ENCODE results near the gene RC3H2. TPM values are rescaled to one million over a fixed set of nuclear protein-coding genes. Genes with fewer than 3 reads are reported as not detected.

The RC3H2 gene
- total and polyA plus RNA-seq, 2 donors (not counting 1 experiment from before 2014, with no cell fraction given): 35.7 to 43.1 TPM

- H3K36me3 ChIP-seq (ENCODE audit: control insufficient read depth, insufficient read depth, low read length): no peaks in the 10 kb centered on the region
- H3K9me3 ChIP-seq (ENCODE audit: control insufficient read depth, insufficient read depth, low read depth, low read length): no peaks in the 10 kb centered on the region
- no peak within 1 kb of the TSS for H3K9ac ChIP-seq (ENCODE audit: insufficient read depth, low read length)
- no peak for TF ChIP-seq EZH2 (IDR thresholded peaks at IDR 0.05; ENCODE audit: low read length, missing control alignments)
- no peak for TF ChIP-seq CTCF (conservative IDR thresholded peaks at IDR 0.05 in 1 of 2, IDR thresholded peaks at IDR 0.05 in 1 of 2; ENCODE audit: low read depth in 1 of 2, low read length in 2 of 2)
- no peak within 1 kb of the TSS for H2AFZ ChIP-seq (ENCODE audit: low read length)
- H3K27me3 ChIP-seq (ENCODE audit: control insufficient read depth, insufficient read depth, low read length): no peaks in the 10 kb centered on the region
- no peak within 1 kb of the TSS for H3K27ac ChIP-seq (ENCODE audit: insufficient read depth, low read length)
- no peaks in the 10 kb centered on the region for H3K4me1 ChIP-seq (ENCODE audit: control insufficient read depth, extremely low read depth, insufficient read depth, low read length)
- no peaks in the 10 kb centered on the region for H4K20me1 ChIP-seq (ENCODE audit: control insufficient read depth, extremely low read depth, insufficient read depth, low read length)
- H3K4me2 ChIP-seq (ENCODE audit: extremely low read depth, insufficient read depth, low read length): no peak within 1 kb of the TSS
- no peaks in the 10 kb centered on the region for H3K79me2 ChIP-seq (ENCODE audit: control insufficient read depth, insufficient read depth, low read length)
- H3K4me3 ChIP-seq (replicated peaks in 1 of 4; ENCODE audit: control extremely low read depth in 1 of 4, insufficient read depth in 1 of 4, low read depth in 3 of 4, low read length in 4 of 4): no peak within 1 kb of the TSS
- no peak for DNase-seq (ENCODE audit: low read depth in 2 of 2)
These were observed 104.8 kb downstream of the RC3H2 start, which contains the start of gene OR1K1 for GRCh38 chr9:122800066-122801060. OR1K1 (plus strand) TSS chr9:122800123; CDS start chr9:122800123, 0 bp downstream.

- no peak for DNase-seq (ENCODE audit: low read depth in 2 of 2)
- H2AFZ ChIP-seq (ENCODE audit: low read length): no peak overlapping the region
- no peak overlapping the region for H3K9ac ChIP-seq (ENCODE audit: insufficient read depth, low read length)
- TF ChIP-seq CTCF (conservative IDR thresholded peaks at IDR 0.05 in 1 of 2, IDR thresholded peaks at IDR 0.05 in 1 of 2; ENCODE audit: low read depth in 1 of 2, low read length in 2 of 2): no peak
- no peak for TF ChIP-seq EZH2 (IDR thresholded peaks at IDR 0.05; ENCODE audit: low read length, missing control alignments)
- H3K27ac ChIP-seq (ENCODE audit: insufficient read depth, low read length): no peak overlapping the region
- H3K4me2 ChIP-seq (ENCODE audit: extremely low read depth, insufficient read depth, low read length): no peak overlapping the region
- no peaks in the 10 kb centered on the region for H4K20me1 ChIP-seq (ENCODE audit: control insufficient read depth, extremely low read depth, insufficient read depth, low read length)
- no peaks in the 10 kb centered on the region for H3K36me3 ChIP-seq (ENCODE audit: control insufficient read depth, insufficient read depth, low read length)
- H3K9me3 ChIP-seq (ENCODE audit: control insufficient read depth, insufficient read depth, low read depth, low read length): no peaks in the 10 kb centered on the region
- no peaks in the 10 kb centered on the region for H3K27me3 ChIP-seq (ENCODE audit: control insufficient read depth, insufficient read depth, low read length)
- H3K79me2 ChIP-seq (ENCODE audit: control insufficient read depth, insufficient read depth, low read length): no peaks in the 10 kb centered on the region
- H3K4me3 ChIP-seq (replicated peaks in 1 of 4; ENCODE audit: control extremely low read depth in 1 of 4, insufficient read depth in 1 of 4, low read depth in 3 of 4, low read length in 4 of 4): no peak overlapping the region
- H3K4me1 ChIP-seq (ENCODE audit: control insufficient read depth, extremely low read depth, insufficient read depth, low read length): no peaks in the 10 kb centered on the region
These were observed 107.7 kb downstream of the RC3H2 start for GRCh38 chr9:122797316-122798063.

Other genes starting within 250 kb of the RC3H2 start
- not detected in 2 replicates for gene OR1B1, start 247.7 kb downstream of the RC3H2 start, total RNA-seq
- gene OR1B1, start 247.7 kb downstream of the RC3H2 start, polyA plus RNA-seq: not detected in 2 replicates
- gene OR1L1, start 243.6 kb downstream of the RC3H2 start, total RNA-seq: not detected in 2 replicates
- gene OR1L1, start 243.6 kb downstream of the RC3H2 start, polyA plus RNA-seq: not detected in 2 replicates
- gene OR1L3, start 230.2 kb downstream of the RC3H2 start, total RNA-seq: not detected in 2 replicates
- not detected in 2 replicates for gene OR1L3, start 230.2 kb downstream of the RC3H2 start, polyA plus RNA-seq
- gene OR1L4, start 181.4 kb downstream of the RC3H2 start, total RNA-seq: not detected in 2 replicates
- gene OR1L4, start 181.4 kb downstream of the RC3H2 start, polyA plus RNA-seq: not detected in 2 replicates
- not detected in 2 replicates for gene OR1L6, start 163.1 kb downstream of the RC3H2 start, total RNA-seq
- gene OR1L6, start 163.1 kb downstream of the RC3H2 start, polyA plus RNA-seq: not detected in 2 replicates
- gene OR5C1, start 116.4 kb downstream of the RC3H2 start, total RNA-seq: not detected in 2 replicates
- not detected in 2 replicates for gene OR5C1, start 116.4 kb downstream of the RC3H2 start, polyA plus RNA-seq
- not detected in 2 replicates for gene OR1K1, start 105.2 kb downstream of the RC3H2 start, total RNA-seq
- not detected in 2 replicates for gene OR1K1, start 105.2 kb downstream of the RC3H2 start, polyA plus RNA-seq
- 39.5 and 40.8 TPM in 2 replicates for gene PDCL, start 76.8 kb downstream of the RC3H2 start, total RNA-seq
- gene PDCL, start 76.8 kb downstream of the RC3H2 start, polyA plus RNA-seq: 16.5 and 19.8 TPM in 2 replicates
- 14.1 and 16.3 TPM in 2 replicates for gene ZBTB6, start 8.0 kb upstream of the RC3H2 start, total RNA-seq
- gene ZBTB6, start 8.0 kb upstream of the RC3H2 start, polyA plus RNA-seq: 6.1 and 8.5 TPM in 2 replicates
- 5.1 and 5.6 TPM in 2 replicates for gene ZBTB26, start 26.2 kb upstream of the RC3H2 start, total RNA-seq
- 3.8 and 7.9 TPM in 2 replicates for gene ZBTB26, start 26.2 kb upstream of the RC3H2 start, polyA plus RNA-seq
- gene RABGAP1, start 35.7 kb upstream of the RC3H2 start, total RNA-seq: 40.8 and 47.6 TPM in 2 replicates
- 36.2 and 58.6 TPM in 2 replicates for gene RABGAP1, start 35.7 kb upstream of the RC3H2 start, polyA plus RNA-seq
- 0.66 and 1.0 TPM in 2 replicates for gene GPR21, start 128.3 kb upstream of the RC3H2 start, total RNA-seq
- 1.2 TPM in 1 of 2 replicates, not detected in the other for gene GPR21, start 128.3 kb upstream of the RC3H2 start, polyA plus RNA-seq